Epithelial cell of esophagus (primary cell): ENCODE results near the gene CD74.

Experiments
- DNase-seq: peaks from one replicate; pipeline ENCODE4 v3.0.0; 2010; ENCODE audit warnings: low read depth
- H3K4me3 ChIP-seq: 2 replicates; pipeline ENCODE4 v1.5.1; 2011; ENCODE audit warnings: mild to moderate bottlenecking, low read length, control low read depth
- CTCF ChIP-seq: IDR thresholded peaks from 2 replicates; pipeline ENCODE4 v1.5.1; 2011; ENCODE audit warnings: low read depth, mild to moderate bottlenecking, low read length, control low read depth, inconsistent platforms; ENCODE audit not compliant: insufficient read depth; ENCODE audit errors: missing control alignments

Gene CD74

GRCh38 chr5:150441813-150442698 lies 29.3 kb upstream of the CD74 start:
- no peak for DNase-seq
- H3K4me3 ChIP-seq: no peak overlapping the region
- no peak for TF ChIP-seq CTCF

GRCh38 chr5:150440948-150441812 lies 28.5 kb upstream of the CD74 start:
- no peak overlapping the region for H3K4me3 ChIP-seq
- peak; percentile 32 for DNase-seq
- no peak for TF ChIP-seq CTCF

- H3K4me3 ChIP-seq: no peak overlapping the region
- peak; percentile 49 for TF ChIP-seq CTCF
- peak; percentile 36 for DNase-seq
Measured at GRCh38 chr5:150438873-150439546, 26.3 kb upstream of the CD74 start.

- peak; percentile 90 for DNase-seq
- TF ChIP-seq CTCF: peak; percentile 79
- no peak overlapping the region for H3K4me3 ChIP-seq
Measured at GRCh38 chr5:150436141-150436680, 23.5 kb upstream of the CD74 start.

- H3K4me3 ChIP-seq: no peak overlapping the region
- peak; percentile 98 for DNase-seq
- no peak for TF ChIP-seq CTCF
Measured at GRCh38 chr5:150434464-150434863, 21.8 kb upstream of the CD74 start.

GRCh38 chr5:150431574-150431973 lies 18.9 kb upstream of the CD74 start:
- DNase-seq: no peak
- H3K4me3 ChIP-seq: no peak overlapping the region
- no peak for TF ChIP-seq CTCF
